Activated T-helper 17 cell treated with anti-CD3 and anti-CD28 coated beads, Interleukin-2, amount 50 U/mL, for 72 hours (primary cell): ENCODE measurements around the gene HLA-DRB5. TPM values are rescaled to one million over a fixed set of nuclear protein-coding genes. Genes with fewer than 3 reads are reported as not detected.
A peak's percentile ranks its signal among the peaks of the same experiment; 100 is the strongest.
"Not testable (repeated sequence)": the region's sequence is repeated elsewhere in the genome, so short reads cannot be mapped to it uniquely, and the experiment has no call there.

Source experiments
- ATAC-seq: fragments of 150-1000 bp; cut with Tn5 transposase; replicated peaks from 2 replicates; pipeline ENCODE4 v1.10.0; 2021; ENCODE audit warnings: mild to moderate bottlenecking, moderate library complexity
- H3K27ac Mint-ChIP-seq: one replicate; pipeline ENCODE4 v1.8.0; 2022; ENCODE audit warnings: mixed read lengths
- H3K27me3 Mint-ChIP-seq: one replicate; pipeline ENCODE4 v1.8.0; 2022; ENCODE audit warnings: mixed read lengths
- H3K36me3 Mint-ChIP-seq: one replicate; pipeline ENCODE4 v1.8.0; 2022; ENCODE audit warnings: low read depth, mild to moderate bottlenecking, mixed read lengths
- H3K4me1 Mint-ChIP-seq: one replicate; pipeline ENCODE4 v1.8.0; 2022; ENCODE audit warnings: mixed read lengths
- H3K4me3 Mint-ChIP-seq: one replicate; pipeline ENCODE4 v1.8.0; 2022; ENCODE audit warnings: mild to moderate bottlenecking, mixed read lengths
- H3K9me3 Mint-ChIP-seq: one replicate; pipeline ENCODE4 v1.8.0; 2022; ENCODE audit warnings: mixed read lengths
- total RNA-seq, 2 donors: library from RNA; stranded (reverse); gene quantifications; one replicate each; pipeline ENCODE4 v1.2.3, GENCODE V29; 2022

HLA-DRB5 gene
- total RNA-seq = 10 to 100 TPM in 1 of 2 donors, 1 to 10 TPM in 1; 1.5 to 17.6 TPM

- Mint-ChIP-seq H3K9me3 (no peaks in the 10 kb centered on the region), H3K4me1 (no peaks in the 10 kb centered on the region), H3K27me3 (no peaks in the 10 kb centered on the region), H3K4me3 (no peak within 1 kb of the TSS), H3K36me3 (no peaks in the 10 kb centered on the region), H3K27ac (no peak within 1 kb of the TSS)
- ATAC-seq = peak; percentile 32
Observed at GRCh38 chr6:32529697-32530430, at the start of gene HLA-DRB5. HLA-DRB5 (minus strand) TSS chr6:32530287; CDS start chr6:32530224, 63 bp downstream.

DNA sequence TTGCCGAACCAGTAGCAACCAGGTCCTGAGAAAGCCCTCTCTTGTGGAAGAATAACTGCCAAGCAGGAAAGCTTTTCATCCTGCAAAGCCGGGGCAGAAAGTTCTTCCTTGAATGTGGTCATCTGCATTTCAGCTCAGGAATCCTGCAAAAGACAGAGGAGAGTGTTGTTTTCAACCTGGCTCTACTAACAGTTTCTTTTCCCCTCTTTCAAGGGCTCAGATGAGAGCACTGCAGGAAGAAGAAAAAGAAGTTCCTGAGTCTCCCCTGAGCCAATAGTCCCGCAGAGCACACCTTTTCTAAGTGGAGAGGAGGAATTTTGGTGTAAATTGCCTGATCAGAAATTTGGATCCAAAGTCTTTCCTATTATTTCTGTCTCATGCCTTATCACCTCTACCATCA lies 48.9 kb upstream of the HLA-DRB5 start:
- Mint-ChIP-seq H3K4me3 (no peak overlapping the region), H3K36me3 (no peaks in the 10 kb centered on the region), H3K4me1 (peaks cover 4% of the 10 kb centered on the region), H3K9me3 (no peaks in the 10 kb centered on the region), H3K27me3 (peaks cover 6% of the 10 kb centered on the region), H3K27ac (no peak overlapping the region)
- ATAC-seq = no peak

- not testable (repeated sequence) for H3K4me3 Mint-ChIP-seq, H3K27me3 Mint-ChIP-seq, ATAC-seq, H3K4me1 Mint-ChIP-seq, H3K27ac Mint-ChIP-seq, H3K36me3 Mint-ChIP-seq, H3K9me3 Mint-ChIP-seq
Observed at GRCh38 chr6:32577493-32577892, 47.4 kb upstream of the HLA-DRB5 start.

DNA sequence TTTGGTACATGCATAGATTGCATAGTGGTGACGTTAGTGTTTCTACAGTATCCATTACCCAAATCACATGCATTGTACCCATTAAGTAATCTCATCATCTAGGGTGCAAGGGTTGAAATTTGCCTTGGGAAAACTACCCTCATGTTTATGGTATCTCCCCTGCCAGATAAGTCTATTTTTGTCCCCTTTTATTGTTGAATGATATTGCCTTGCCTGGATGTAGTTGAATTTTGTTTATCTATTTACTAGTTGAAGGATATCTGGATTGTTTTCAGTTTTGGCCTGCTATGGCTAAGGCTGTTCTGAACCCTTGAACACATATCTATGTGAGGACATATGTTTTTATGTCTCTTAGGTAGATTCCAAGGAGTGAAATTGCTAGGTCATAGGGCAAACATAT lies 46.2 kb upstream of the HLA-DRB5 start:
- Mint-ChIP-seq H3K4me3 (no peak overlapping the region), H3K9me3 (no peaks in the 10 kb centered on the region), H3K4me1 (peaks cover 4% of the 10 kb centered on the region), H3K27me3 (peaks cover 4% of the 10 kb centered on the region), H3K27ac (no peak overlapping the region), H3K36me3 (no peaks in the 10 kb centered on the region)
- no peak for ATAC-seq

GRCh38 chr6:32570363-32570905 lies 40.3 kb upstream of the HLA-DRB5 start:
- ATAC-seq = no peak
- Mint-ChIP-seq H3K4me1 (no peaks in the 10 kb centered on the region), H3K9me3 (no peaks in the 10 kb centered on the region), H3K27me3 (peaks cover 11% of the 10 kb centered on the region), H3K36me3 (no peaks in the 10 kb centered on the region), H3K27ac (no peak overlapping the region), H3K4me3 (no peak overlapping the region)

GRCh38 chr6:32568561-32568960 lies 38.5 kb upstream of the HLA-DRB5 start:
- Mint-ChIP-seq H3K27ac (no peak overlapping the region), H3K27me3 (peaks cover 7% of the 10 kb centered on the region), H3K36me3 (no peaks in the 10 kb centered on the region), H3K4me3 (no peak overlapping the region), H3K9me3 (no peaks in the 10 kb centered on the region), H3K4me1 (no peaks in the 10 kb centered on the region)
- ATAC-seq = no peak

GRCh38 chr6:32566957-32567356 lies 36.9 kb upstream of the HLA-DRB5 start:
- Mint-ChIP-seq H3K9me3 (no peaks in the 10 kb centered on the region), H3K27ac (no peak overlapping the region), H3K4me3 (no peak overlapping the region), H3K27me3 (peaks cover 7% of the 10 kb centered on the region), H3K4me1 (no peaks in the 10 kb centered on the region), H3K36me3 (no peaks in the 10 kb centered on the region)
- no peak for ATAC-seq

- H3K4me1 Mint-ChIP-seq = no peaks in the 10 kb centered on the region
- no peaks in the 10 kb centered on the region for H3K36me3 Mint-ChIP-seq
- no peak for ATAC-seq
- H3K4me3 Mint-ChIP-seq = no peak overlapping the region
- no peaks in the 10 kb centered on the region for H3K9me3 Mint-ChIP-seq
- H3K27ac Mint-ChIP-seq = no peak overlapping the region
- H3K27me3 Mint-ChIP-seq = peaks cover 3% of the 10 kb centered on the region
Observed at GRCh38 chr6:32565511-32565910, 35.4 kb upstream of the HLA-DRB5 start.

- H3K27me3 Mint-ChIP-seq = peaks cover 5% of the 10 kb centered on the region
- no peaks in the 10 kb centered on the region for H3K9me3 Mint-ChIP-seq
- ATAC-seq = no peak
- H3K27ac Mint-ChIP-seq = no peak overlapping the region
- peaks cover 5% of the 10 kb centered on the region for H3K4me1 Mint-ChIP-seq
- no peak overlapping the region for H3K4me3 Mint-ChIP-seq
- no peaks in the 10 kb centered on the region for H3K36me3 Mint-ChIP-seq
Observed at GRCh38 chr6:32562940-32563339, 32.9 kb upstream of the HLA-DRB5 start.

- peaks cover 5% of the 10 kb centered on the region for H3K4me1 Mint-ChIP-seq
- H3K36me3 Mint-ChIP-seq = no peaks in the 10 kb centered on the region
- no peaks in the 10 kb centered on the region for H3K9me3 Mint-ChIP-seq
- peaks cover 5% of the 10 kb centered on the region for H3K27me3 Mint-ChIP-seq
- no peak overlapping the region for H3K27ac Mint-ChIP-seq
- H3K4me3 Mint-ChIP-seq = no peak overlapping the region
- ATAC-seq = no peak
Observed at GRCh38 chr6:32559747-32560146, 29.7 kb upstream of the HLA-DRB5 start.

DNA sequence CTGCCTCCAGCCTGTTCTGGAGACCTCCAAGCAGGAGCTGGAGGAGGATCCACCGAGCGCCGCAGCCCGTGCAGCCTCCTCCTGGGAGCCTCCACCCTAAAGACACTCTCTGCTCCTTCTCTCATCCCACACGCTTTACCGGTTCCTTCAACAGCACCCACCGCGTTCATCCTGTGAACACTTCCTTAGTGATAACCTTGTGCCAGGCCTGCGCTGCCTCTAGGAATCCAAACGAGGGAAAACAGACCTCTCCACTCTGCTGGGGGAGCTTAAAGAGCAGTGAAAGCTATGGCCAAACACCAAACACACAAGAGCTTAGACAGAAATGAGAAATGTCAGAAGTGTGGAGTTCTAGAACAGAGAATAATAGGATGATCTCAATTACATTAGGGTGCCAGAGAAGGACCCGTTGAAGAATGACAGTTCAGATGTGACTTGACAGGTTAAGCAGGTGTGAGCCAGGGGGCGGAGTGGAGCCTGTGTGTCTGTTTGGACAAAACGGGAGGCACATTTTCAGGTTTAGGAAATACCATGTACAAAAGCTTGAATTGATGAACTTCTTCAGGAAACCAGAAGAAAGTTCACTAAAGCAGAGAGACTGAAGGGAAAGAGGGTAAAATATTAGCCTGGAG lies 28.5 kb upstream of the HLA-DRB5 start:
- ATAC-seq = no peak
- Mint-ChIP-seq H3K4me3 (no peak overlapping the region), H3K27ac (no peak overlapping the region), H3K36me3 (no peaks in the 10 kb centered on the region), H3K4me1 (peaks cover 5% of the 10 kb centered on the region), H3K9me3 (no peaks in the 10 kb centered on the region), H3K27me3 (peaks cover 5% of the 10 kb centered on the region)

DNA sequence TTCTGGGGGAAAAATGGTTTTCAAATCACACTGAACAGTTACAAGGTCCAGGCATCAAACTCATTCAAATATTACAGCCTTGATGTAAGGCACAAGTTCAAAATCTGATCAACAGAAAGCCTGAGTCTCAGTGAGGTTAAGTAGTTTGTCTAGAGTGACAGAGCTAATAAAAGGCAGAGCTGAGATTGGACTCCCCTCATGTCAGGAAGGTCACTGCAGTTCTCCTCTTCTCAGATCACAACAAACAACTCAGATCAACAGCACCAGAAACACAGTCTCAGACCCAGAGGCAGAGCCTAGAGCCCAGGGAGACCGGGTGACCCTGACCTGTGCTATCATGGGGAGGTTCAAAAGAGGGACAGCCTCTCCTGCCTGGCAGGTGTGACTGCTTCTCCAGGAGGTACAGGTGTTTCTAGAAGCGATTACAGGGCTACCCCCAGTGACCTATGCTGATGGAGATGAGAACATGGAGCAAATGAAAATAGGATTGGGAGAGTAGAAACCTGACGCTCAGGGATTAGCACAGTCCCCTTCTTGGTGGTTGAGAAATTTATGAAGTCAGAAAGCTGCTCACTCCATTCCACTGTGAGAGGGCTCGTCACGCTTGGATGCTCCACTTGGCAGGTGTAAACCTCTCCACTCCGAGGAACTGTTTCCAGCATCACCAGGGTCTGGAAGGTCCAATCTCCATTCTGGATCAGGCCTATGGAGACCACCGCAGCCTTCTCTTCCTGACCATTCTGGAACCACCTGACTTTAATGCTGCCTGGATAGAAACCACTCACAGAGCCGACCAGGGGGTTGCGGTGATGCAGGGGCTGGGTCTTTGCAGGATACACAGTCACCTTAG lies 24.3 kb upstream of the HLA-DRB5 start:
- Mint-ChIP-seq H3K9me3 (no peaks in the 10 kb centered on the region), H3K4me3 (no peak overlapping the region), H3K27me3 (peaks cover 5% of the 10 kb centered on the region), H3K4me1 (peaks cover 5% of the 10 kb centered on the region), H3K36me3 (no peaks in the 10 kb centered on the region), H3K27ac (no peak overlapping the region)
- no peak for ATAC-seq

DNA sequence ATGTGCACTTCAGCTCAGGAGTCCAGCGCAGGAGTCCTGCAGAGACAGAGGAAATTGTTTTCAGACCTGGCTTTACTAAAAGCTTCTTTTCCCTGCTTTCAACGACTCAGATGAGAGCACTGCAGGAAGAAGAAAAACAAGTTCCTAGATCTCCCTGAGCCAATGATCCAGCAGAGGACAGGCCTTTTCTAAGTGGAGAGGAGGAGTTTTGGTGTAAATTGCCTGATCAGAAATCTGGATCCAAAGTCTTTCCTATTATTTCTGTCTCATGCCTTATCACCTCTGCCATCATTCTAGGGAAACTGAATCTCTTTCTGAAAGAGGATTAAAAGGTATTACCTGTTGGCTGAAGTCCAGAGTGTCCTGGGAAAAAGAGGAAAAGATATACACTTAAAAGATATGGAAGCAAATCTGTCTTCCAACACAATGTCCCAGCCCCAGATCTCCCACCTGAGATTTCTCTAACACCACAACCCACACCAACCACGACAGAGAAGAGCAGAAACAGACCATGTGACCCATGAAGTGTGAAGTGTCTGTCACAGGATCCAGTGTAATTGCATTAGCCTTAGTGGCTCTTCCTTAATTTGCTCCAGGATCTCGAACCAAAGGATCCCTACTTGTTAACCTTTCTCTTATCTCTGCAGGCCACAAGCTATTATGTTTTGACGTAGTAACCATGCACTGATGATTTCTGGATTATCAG lies 23.1 kb upstream of the HLA-DRB5 start:
- H3K27ac Mint-ChIP-seq = no peak overlapping the region
- no peaks in the 10 kb centered on the region for H3K36me3 Mint-ChIP-seq
- H3K27me3 Mint-ChIP-seq = no peaks in the 10 kb centered on the region
- ATAC-seq = no peak
- no peak overlapping the region for H3K4me3 Mint-ChIP-seq
- H3K4me1 Mint-ChIP-seq = no peaks in the 10 kb centered on the region
- H3K9me3 Mint-ChIP-seq = no peaks in the 10 kb centered on the region

- ATAC-seq = no peak
- Mint-ChIP-seq H3K27me3 (no peaks in the 10 kb centered on the region), H3K4me1 (no peaks in the 10 kb centered on the region), H3K27ac (no peak overlapping the region), H3K36me3 (no peaks in the 10 kb centered on the region), H3K9me3 (no peaks in the 10 kb centered on the region), H3K4me3 (no peak overlapping the region)
Observed at GRCh38 chr6:32551410-32551809, 21.3 kb upstream of the HLA-DRB5 start.
